Esophagus squamous epithelium (tissue), 5 donors: ENCODE results near the gene PTPRN2. TPM values are rescaled to one million over a fixed set of nuclear protein-coding genes. Genes with fewer than 3 reads are reported as not detected.

Experiments used
- DNase-seq: peaks from one replicate; lab custom pipeline; 2025; lab: John Stamatoyannopoulos, UW
- H3K27ac ChIP-seq, 4 donors: fragments of 200-600 bp; sonication (generic); one replicate each; pipeline ENCODE4 v1.5.1; 2016 to 2019; ENCODE audit warnings: mild to moderate bottlenecking in 1 of 4
- H3K27me3 ChIP-seq, 4 donors: fragments of 200-600 bp; sonication (generic); 1 replicate in 3 of 4; 2 replicates in 1 of 4; pipeline versions ENCODE4 v1.5.1 to v1.6.0; 2017 to 2021; ENCODE audit warnings: antibody characterized with exemption in 1 of 4
- H3K36me3 ChIP-seq, 3 donors: fragments of 200-600 bp; sonication (generic); one replicate each; pipeline ENCODE4 v1.5.1; 2016 to 2019
- H3K4me1 ChIP-seq, 3 donors: fragments of 200-600 bp; sonication (generic); one replicate each; pipeline ENCODE4 v1.5.1; 2017 to 2019
- H3K4me3 ChIP-seq, 4 donors: fragments of 200-600 bp; sonication (generic); 1 replicate in 3 of 4; 2 replicates in 1 of 4; pipeline ENCODE4 v1.5.1; 2016 to 2019; ENCODE audit warnings: mild to moderate bottlenecking in 2 of 4, moderate library complexity in 1 of 4
- H3K9me3 ChIP-seq, 3 donors: fragments of 200-600 bp; sonication (generic); one replicate each; pipeline ENCODE4 v1.5.1; 2016 to 2019
- CTCF ChIP-seq, 6 experiments: fragments of 450-650 bp in 4 of 6; fragments of 200-600 bp in 2 of 6; sonication (generic) in 2 of 6; IDR thresholded peaks; one replicate each; pipeline ENCODE4 v1.5.1; 2016 to 2019; ENCODE audit warnings: antibody characterized with exemption in 6 of 6, mild to moderate bottlenecking in 4 of 6, moderate library complexity in 4 of 6
- POLR2A ChIP-seq, 4 donors: fragments of 450-650 bp; IDR thresholded peaks; one replicate each; pipeline ENCODE4 v1.6.1; 2017; ENCODE audit warnings: antibody characterized with exemption in 4 of 4, mild to moderate bottlenecking in 4 of 4, moderate library complexity in 3 of 4
- WGBS, 2 donors: methylation state at CpG; one replicate each; pipeline ENCODE4 v1.1.5; 2018; 5-methylcytosine and 5-hydroxymethylcytosine counted together
- intact Hi-C: fragments of 100-400 bp; cut with DNase I; formaldehyde crosslinking; loops from one replicate; pipeline ENCODE4 v1.15.0; 2022
- total RNA-seq, 4 donors: library from RNA; depleted of rRNA; stranded (reverse); fragments of >200 nt; gene quantifications; one replicate each; pipeline ENCODE4 v1.1.0, GENCODE V29; 2016
- donor health status: DM: yes; HTN: yes; CAD: no.

The PTPRN2 gene
- total RNA-seq, 4 donors from 2014 or later, result 0.38 to 2.7 (median 1.0) TPM

- intact Hi-C loops, result no loop called here
- Histone ChIP-seq H3K4me3 (no peak overlapping the region), H3K27me3 (peaks cover 0 to 8% (median 0%) of the 10 kb centered on the region in 4 donors), H3K9me3 (no peaks in the 10 kb centered on the region), H3K27ac (no peak overlapping the region), H3K4me1 (no peaks in the 10 kb centered on the region), H3K36me3 (no peaks in the 10 kb centered on the region)
- WGBS, 2 donors, result 29 to 85% methylated on average over 2 to 7 of the region's 8 CpGs
- TF ChIP-seq CTCF (IDR thresholded peaks at IDR 0.05) (no peak), POLR2A (IDR thresholded peaks at IDR 0.05) (no peak)
- DNase-seq, result no peak
These were observed 762.9 kb downstream of the PTPRN2 start for GRCh38 chr7:157824819-157825121.

DNA sequence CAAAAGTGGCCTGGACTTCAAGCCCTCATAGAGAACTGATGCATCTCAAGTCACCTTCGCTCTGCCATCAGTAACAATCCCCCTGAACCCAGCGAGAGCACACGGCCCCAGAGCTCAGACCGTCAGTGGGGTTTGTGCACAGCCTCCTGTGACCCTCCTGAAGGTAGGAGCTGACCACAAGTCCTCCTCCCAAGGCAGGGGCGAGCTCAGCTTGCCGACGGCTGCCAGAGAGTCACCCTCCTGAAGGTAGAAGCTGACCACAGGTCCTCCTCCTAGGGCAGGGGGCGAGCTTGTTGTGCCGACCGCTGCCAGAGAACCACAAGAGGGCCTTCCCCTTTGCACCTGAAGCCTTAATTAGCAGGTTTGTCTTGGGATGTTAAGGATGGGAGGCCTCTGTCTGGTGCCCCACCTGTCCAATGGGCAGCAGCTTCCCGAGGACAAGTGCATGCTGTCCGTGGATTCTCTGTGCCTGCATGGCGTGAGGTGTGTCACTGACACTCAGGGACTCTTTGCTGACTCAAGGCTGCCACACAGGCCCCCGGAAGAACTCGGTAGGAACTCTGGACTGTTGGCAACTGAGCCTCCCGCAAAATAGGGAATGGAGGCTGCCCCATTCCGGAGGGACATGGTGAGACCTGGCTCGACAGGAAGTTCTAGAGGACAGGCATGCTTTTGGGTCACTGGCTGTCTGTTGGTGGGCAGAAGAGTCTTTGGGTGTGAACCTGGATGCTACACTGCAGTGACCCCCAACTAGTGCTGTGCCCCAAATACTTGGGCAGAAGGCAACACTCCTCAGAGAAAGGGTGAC, 763.4 kb downstream of the PTPRN2 start:
- DNase-seq, result no peak
- intact Hi-C loops, result no loop called here
- Histone ChIP-seq H3K27ac (no peak overlapping the region), H3K4me3 (no peak overlapping the region), H3K27me3 (peaks cover 0 to 8% (median 0%) of the 10 kb centered on the region in 4 donors), H3K9me3 (no peaks in the 10 kb centered on the region), H3K36me3 (no peaks in the 10 kb centered on the region), H3K4me1 (no peaks in the 10 kb centered on the region)
- TF ChIP-seq POLR2A (IDR thresholded peaks at IDR 0.05) (no peak), CTCF (IDR thresholded peaks at IDR 0.05) (no peak)
- WGBS, 2 donors, result 56% methylated on average over 5 of the region's 18 CpGs; no CpG with 5 or more reads in 1 of the 2 donors

DNA sequence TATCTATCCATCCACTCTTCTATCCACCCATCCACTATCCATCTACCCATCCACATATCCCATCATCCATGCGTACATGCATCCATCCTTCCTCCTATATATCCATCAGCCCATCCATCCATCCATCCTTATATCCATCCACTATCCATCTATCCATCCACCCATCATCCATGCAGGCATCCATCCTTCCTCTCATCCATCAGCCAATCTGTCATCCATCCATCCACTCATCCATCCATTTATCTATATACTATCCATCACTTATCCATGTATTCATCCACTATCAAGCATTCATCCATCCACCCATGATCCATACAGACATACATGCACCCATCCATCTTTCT, 765.0 kb downstream of the PTPRN2 start:
- H3K27me3 ChIP-seq, result peaks cover 0 to 8% (median 0%) of the 10 kb centered on the region in 4 donors
- H3K9me3 ChIP-seq, result no peaks in the 10 kb centered on the region
- intact Hi-C loops, result no loop called here
- H3K4me3 ChIP-seq, result no peak overlapping the region
- H3K4me1 ChIP-seq, result no peaks in the 10 kb centered on the region
- H3K36me3 ChIP-seq, result no peaks in the 10 kb centered on the region
- TF ChIP-seq POLR2A (IDR thresholded peaks at IDR 0.05) (no peak), CTCF (IDR thresholded peaks at IDR 0.05) (no peak)
- H3K27ac ChIP-seq, result no peak overlapping the region
- no peak for DNase-seq
- WGBS, 2 donors, result 85 to 88% methylated on average over 1 of the region's 1 CpG

DNA sequence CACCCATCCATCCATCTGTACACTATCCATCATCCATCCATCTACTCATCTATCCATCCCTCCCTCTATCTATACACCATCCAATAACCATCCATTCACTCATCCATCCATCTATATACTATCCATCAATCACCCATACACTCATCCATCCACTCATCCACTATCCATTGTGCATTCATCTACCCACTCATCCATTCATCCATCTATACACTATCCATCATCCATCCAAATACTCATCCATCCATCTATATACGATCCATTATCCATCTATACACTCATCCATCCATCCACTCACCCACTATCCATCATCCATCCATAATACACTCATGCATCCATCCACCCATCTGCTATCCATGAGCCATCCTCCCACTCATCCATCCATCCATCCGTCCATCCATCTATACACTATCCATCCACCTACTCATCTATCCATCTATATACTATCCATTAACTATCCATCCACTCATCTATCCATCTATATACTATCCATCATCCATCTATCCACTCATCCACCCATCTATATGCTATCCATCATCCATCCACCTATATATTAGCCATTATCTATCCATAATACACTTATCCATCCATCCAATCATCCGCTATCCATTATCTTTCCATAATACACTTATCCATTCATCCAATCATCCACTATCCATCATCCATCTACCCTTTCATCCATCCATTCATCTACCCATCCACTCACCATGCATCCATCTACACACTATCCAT, 765.5 kb downstream of the PTPRN2 start:
- Histone ChIP-seq H3K27me3 (peaks cover 0 to 8% (median 0%) of the 10 kb centered on the region in 4 donors), H3K9me3 (no peaks in the 10 kb centered on the region), H3K4me3 (no peak overlapping the region), H3K27ac (no peak overlapping the region), H3K4me1 (no peaks in the 10 kb centered on the region), H3K36me3 (no peaks in the 10 kb centered on the region)
- intact Hi-C loops, result no loop called here
- 73 to 87% methylated on average over 3 of the region's 3 CpGs for WGBS, 2 donors
- no peak for DNase-seq
- TF ChIP-seq CTCF (IDR thresholded peaks at IDR 0.05), result no peak

DNA sequence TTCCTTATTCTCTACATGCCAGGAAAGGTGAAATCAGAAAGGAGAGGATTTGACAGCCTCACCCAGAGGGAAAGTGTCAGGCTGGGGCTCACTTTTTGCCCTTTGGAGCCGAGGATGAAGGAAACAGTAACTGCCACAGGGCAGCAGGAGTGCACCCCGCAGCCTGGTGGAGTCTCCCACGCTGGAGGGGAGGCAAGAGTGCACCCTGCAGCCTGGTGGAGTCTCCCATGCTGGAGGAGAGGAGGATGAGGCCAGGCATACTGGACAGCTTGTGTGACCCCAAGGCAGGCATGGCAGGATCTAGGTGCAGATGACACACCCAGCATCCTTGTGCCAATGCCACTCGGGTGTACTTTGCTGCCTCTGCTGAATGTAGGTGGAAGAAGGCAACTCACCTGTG, 766.8 kb downstream of the PTPRN2 start:
- no peak for DNase-seq
- Histone ChIP-seq H3K4me1 (no peaks in the 10 kb centered on the region), H3K27ac (no peak overlapping the region), H3K36me3 (no peaks in the 10 kb centered on the region), H3K27me3 (peaks cover 0 to 8% (median 0%) of the 10 kb centered on the region in 4 donors), H3K9me3 (no peaks in the 10 kb centered on the region), H3K4me3 (no peak overlapping the region)
- 63 to 80% methylated on average over 1 to 3 of the region's 4 CpGs for WGBS, 2 donors
- intact Hi-C loops, result no loop called here
- no peak for TF ChIP-seq POLR2A (IDR thresholded peaks at IDR 0.05)
- no peak for TF ChIP-seq CTCF (IDR thresholded peaks at IDR 0.05)
